Measurements from ENCODE around the gene C15orf39.

Gene C15orf39

GRCh38 chr15:75194397-75194796 is 7.3 kb upstream of the C15orf39 start (continued):
- TF ChIP-seq PRDM6 (tag by site-specific recombination; IDR thresholded peaks at IDR 0.05) (no peak), AEBP2 (tag by site-specific recombination; IDR thresholded peaks at IDR 0.05; ENCODE audit: borderline replicate concordance) (no peak)

- Histone ChIP-seq H3K4me1 (ENCODE audit: control insufficient read depth, insufficient read depth, low read length) (no peaks in the 10 kb centered on the region), H3K36me3 (ENCODE audit: control insufficient read depth in 2 of 2, insufficient read depth in 1 of 2, low read length in 2 of 2) (no peaks in the 10 kb centered on the region), H3K4me3 (ENCODE audit: low read depth, low read length) (no peak overlapping the region), H3K9me3 (ENCODE audit: control insufficient read depth, insufficient read depth, low read depth, low read length) (no peaks in the 10 kb centered on the region), H3K27ac (ENCODE audit: extremely low read depth, low read depth, low read length) (no peak overlapping the region)
- ChIA-PET CTCF (interaction anchor here (0.6 to 0.9 kb wide), 2 partner anchors 14 to 386 kb away, joined by 3 read pairs; no protein-coding TSS in a partner anchor), POLR2A (no interaction called here)
- TF ChIP-seq ZNF341 (tag by site-specific recombination; IDR thresholded peaks at IDR 0.05; ENCODE audit: low read depth) (peak; percentile 81), KLF17 (tag by site-specific recombination; IDR thresholded peaks at IDR 0.05) (no peak), PATZ1 (tag by site-specific recombination; IDR thresholded peaks at IDR 0.05) (peak; percentile 52; the same call in 1 of the 2 replicates), ZNF585B (tag by site-specific recombination; IDR thresholded peaks at IDR 0.05) (no peak), ELK4 (IDR thresholded peaks at IDR 0.05; ENCODE audit: borderline replicate concordance, low read depth, low read length) (no peak), MYNN (tag by site-specific recombination; IDR thresholded peaks at IDR 0.05; ENCODE audit: borderline replicate concordance) (peak; percentile 72; the same call in 1 of the 2 replicates), GLI4 (tag by site-specific recombination; IDR thresholded peaks at IDR 0.05) (no peak), GLIS2 (tag by site-specific recombination; IDR thresholded peaks at IDR 0.05) (peak; percentile 52; the same call in 1 of the 2 replicates), ZBTB8A (tag by site-specific recombination; IDR thresholded peaks at IDR 0.05) (0 out of 2 replicates have a peak, but pooled peaks have one; percentile 23), ZNF335 (tag by site-specific recombination; conservative IDR thresholded peaks at IDR 0.05) (peak; percentile 45), SP2 (tag by site-specific recombination; IDR thresholded peaks at IDR 0.05) (peak; percentile 48)
These were observed 6.4 kb upstream of the C15orf39 start for GRCh38 chr15:75195122-75195765.

- no peaks in the 10 kb centered on the region for H3K36me3 ChIP-seq (ENCODE audit: control insufficient read depth in 2 of 2, insufficient read depth in 1 of 2, low read length in 2 of 2)
- H3K4me1 ChIP-seq (ENCODE audit: control insufficient read depth, insufficient read depth, low read length), result no peaks in the 10 kb centered on the region; the same call in 1 of the 2 replicates
- CTCF ChIA-PET, result interaction anchor here (0.6 kb wide), 1 partner anchor 41 kb away, joined by 3 read pairs; no protein-coding TSS in a partner anchor
- H3K4me3 ChIP-seq (ENCODE audit: low read depth, low read length), result no peak overlapping the region
- H3K27ac ChIP-seq (ENCODE audit: extremely low read depth, low read depth, low read length), result no peak overlapping the region
- no peaks in the 10 kb centered on the region for H3K9me3 ChIP-seq (ENCODE audit: control insufficient read depth, insufficient read depth, low read depth, low read length)
- POLR2A ChIA-PET, result no interaction called here
- 0 out of 2 replicates have a peak, but pooled peaks have one; percentile 12 for TF ChIP-seq SP7 (tag by site-specific recombination; IDR thresholded peaks at IDR 0.05)
- no peak for TF ChIP-seq ZNF404 (tag by site-specific recombination; IDR thresholded peaks at IDR 0.05)
- TF ChIP-seq IKZF3 (tag by site-specific recombination; IDR thresholded peaks at IDR 0.05), result no peak
- no peak for TF ChIP-seq ZNF621 (tag by site-specific recombination; IDR thresholded peaks at IDR 0.05)
- no peak for TF ChIP-seq ZNF302 (tag by site-specific recombination; IDR thresholded peaks at IDR 0.05; ENCODE audit: low read depth)
- no peak for TF ChIP-seq ZBTB49 (tag by site-specific recombination; IDR thresholded peaks at IDR 0.05; ENCODE audit: low read depth)
- no peak for TF ChIP-seq KLF7 (tag by site-specific recombination; IDR thresholded peaks at IDR 0.05; ENCODE audit: borderline replicate concordance)
- TF ChIP-seq ZSCAN18 (tag by site-specific recombination; IDR thresholded peaks at IDR 0.05), result no peak
These were observed 5.9 kb upstream of the C15orf39 start for GRCh38 chr15:75195766-75196241.

Data from HEK293 (cell line).